ENCODE results near the gene CSF2RB.

- TF ChIP-seq POLR2A (IDR thresholded peaks at IDR 0.05) = no peak
- TF ChIP-seq, protein P1, sequence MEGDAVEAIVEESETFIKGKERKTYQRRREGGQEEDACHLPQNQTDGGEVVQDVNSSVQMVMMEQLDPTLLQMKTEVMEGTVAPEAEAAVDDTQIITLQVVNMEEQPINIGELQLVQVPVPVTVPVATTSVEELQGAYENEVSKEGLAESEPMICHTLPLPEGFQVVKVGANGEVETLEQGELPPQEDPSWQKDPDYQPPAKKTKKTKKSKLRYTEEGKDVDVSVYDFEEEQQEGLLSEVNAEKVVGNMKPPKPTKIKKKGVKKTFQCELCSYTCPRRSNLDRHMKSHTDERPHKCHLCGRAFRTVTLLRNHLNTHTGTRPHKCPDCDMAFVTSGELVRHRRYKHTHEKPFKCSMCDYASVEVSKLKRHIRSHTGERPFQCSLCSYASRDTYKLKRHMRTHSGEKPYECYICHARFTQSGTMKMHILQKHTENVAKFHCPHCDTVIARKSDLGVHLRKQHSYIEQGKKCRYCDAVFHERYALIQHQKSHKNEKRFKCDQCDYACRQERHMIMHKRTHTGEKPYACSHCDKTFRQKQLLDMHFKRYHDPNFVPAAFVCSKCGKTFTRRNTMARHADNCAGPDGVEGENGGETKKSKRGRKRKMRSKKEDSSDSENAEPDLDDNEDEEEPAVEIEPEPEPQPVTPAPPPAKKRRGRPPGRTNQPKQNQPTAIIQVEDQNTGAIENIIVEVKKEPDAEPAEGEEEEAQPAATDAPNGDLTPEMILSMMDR (IDR thresholded peaks at IDR 0.05) = no peak
Observed at GRCh38 chr22:36951746-36952145, 38.3 kb downstream of the CSF2RB start.
